Mesodermal cell (in vitro differentiated cells): ENCODE data around the gene OR2V1.
"Not testable (repeated sequence)": the region's sequence is repeated elsewhere in the genome, so short reads cannot be mapped to it uniquely, and the experiment has no call there.

Source experiments
- H3K27ac ChIP-seq: 2 replicates; pipeline ENCODE4 v1.7.0; 2013; ENCODE audit warnings: mild to moderate bottlenecking, low read depth, low read length, moderate library complexity; ENCODE audit not compliant: severe bottlenecking
- H3K36me3 ChIP-seq: 2 replicates; pipeline ENCODE4 v1.7.1; 2013; ENCODE audit warnings: mild to moderate bottlenecking, low read length, moderate library complexity; ENCODE audit not compliant: control insufficient read depth, insufficient read depth
- H3K4me1 ChIP-seq: one replicate; pipeline ENCODE4 v1.7.1; 2013; ENCODE audit warnings: mild to moderate bottlenecking, low read length; ENCODE audit not compliant: insufficient read depth, control insufficient read depth, poor library complexity, severe bottlenecking
- H3K4me3 ChIP-seq: 2 replicates; pipeline ENCODE4 v1.7.0; 2013; ENCODE audit warnings: low read length, control low read depth, mild to moderate bottlenecking; ENCODE audit not compliant: insufficient read depth, poor library complexity, severe bottlenecking; ENCODE audit errors: extremely low read depth
- H3K9me3 ChIP-seq: 2 replicates; pipeline ENCODE4 v1.7.1; 2013; ENCODE audit warnings: mild to moderate bottlenecking, low read length, moderate library complexity; ENCODE audit not compliant: control insufficient read depth
- WGBS, 2 experiments: methylation state at CpG; one replicate each; pipeline ENCODE4 v1.1.5; 2013; ENCODE audit warnings: missing lambda C conversion rate in 2 of 2; ENCODE audit not compliant: insufficient coverage in 2 of 2; 5-methylcytosine and 5-hydroxymethylcytosine counted together

The OR2V1 gene

GRCh38 chr5:181168595-181169118, 37.7 kb upstream of the OR2V1 start:
- Histone ChIP-seq H3K4me1 (peaks cover 7% of the 10 kb centered on the region), H3K4me3 (peak overlapping the region; percentile 29), H3K9me3 (no peaks in the 10 kb centered on the region), H3K36me3 (no peaks in the 10 kb centered on the region), H3K27ac (no peak overlapping the region)
- WGBS, 2 experiments, result 31 to 41% methylated on average over 6 to 7 of the region's 14 CpGs

GRCh38 chr5:181167814-181168488, 37.0 kb upstream of the OR2V1 start:
- Histone ChIP-seq H3K9me3 (no peaks in the 10 kb centered on the region), H3K4me3 (no peak overlapping the region), H3K4me1 (peaks cover 7% of the 10 kb centered on the region), H3K36me3 (no peaks in the 10 kb centered on the region), H3K27ac (no peak overlapping the region)
- 8 to 9% methylated on average over 7 to 10 of the region's 11 CpGs for WGBS, 2 experiments

- H3K27ac ChIP-seq, result no peak overlapping the region
- WGBS, 2 experiments, result 83 to 87% methylated on average over 1 to 3 of the region's 6 CpGs
- H3K9me3 ChIP-seq, result no peaks in the 10 kb centered on the region
- no peak overlapping the region for H3K4me3 ChIP-seq
- H3K4me1 ChIP-seq, result peaks cover 7% of the 10 kb centered on the region
- H3K36me3 ChIP-seq, result no peaks in the 10 kb centered on the region
These were observed 36.1 kb upstream of the OR2V1 start for GRCh38 chr5:181166812-181167733.

- Histone ChIP-seq H3K27ac (no peak overlapping the region), H3K9me3 (no peaks in the 10 kb centered on the region), H3K4me3 (peak overlapping the region; percentile 22), H3K36me3 (no peaks in the 10 kb centered on the region), H3K4me1 (peaks cover 3% of the 10 kb centered on the region)
- 78 to 81% methylated on average over 32 to 44 of the region's 52 CpGs for WGBS, 2 experiments
These were observed 33.3 kb upstream of the OR2V1 start for GRCh38 chr5:181164076-181164952.

GRCh38 chr5:181163487-181164075, 32.6 kb upstream of the OR2V1 start:
- no peaks in the 10 kb centered on the region for H3K4me1 ChIP-seq
- H3K4me3 ChIP-seq, result peak overlapping the region; percentile 22
- no peaks in the 10 kb centered on the region for H3K9me3 ChIP-seq
- no peaks in the 10 kb centered on the region for H3K36me3 ChIP-seq
- WGBS, 2 experiments, result 25 to 26% methylated on average over 12 to 13 of the region's 16 CpGs
- no peak overlapping the region for H3K27ac ChIP-seq

GRCh38 chr5:181161534-181162175, 30.7 kb upstream of the OR2V1 start:
- no peaks in the 10 kb centered on the region for H3K36me3 ChIP-seq
- H3K4me1 ChIP-seq, result no peaks in the 10 kb centered on the region
- no peak overlapping the region for H3K4me3 ChIP-seq
- no peak overlapping the region for H3K27ac ChIP-seq
- no peaks in the 10 kb centered on the region for H3K9me3 ChIP-seq
- 83 to 92% methylated on average over 2 of the region's 4 CpGs for WGBS, 2 experiments

- H3K9me3 ChIP-seq, H3K36me3 ChIP-seq, H3K27ac ChIP-seq, H3K4me1 ChIP-seq, H3K4me3 ChIP-seq: not testable (repeated sequence)
- 46 to 65% methylated on average over 9 to 11 of the region's 48 CpGs for WGBS, 2 experiments
These were observed 30.0 kb upstream of the OR2V1 start for GRCh38 chr5:181160755-181161533.

- 85 to 86% methylated on average over 13 to 14 of the region's 21 CpGs for WGBS, 2 experiments
- Histone ChIP-seq H3K36me3 (no peaks in the 10 kb centered on the region), H3K4me3 (no peak overlapping the region), H3K9me3 (no peaks in the 10 kb centered on the region), H3K4me1 (no peaks in the 10 kb centered on the region), H3K27ac (peak overlapping the region; percentile 69)
These were observed 29.3 kb upstream of the OR2V1 start for GRCh38 chr5:181160152-181160754.
